Activated naive CD8-positive, alpha-beta T cell treated with anti-CD3 and anti-CD28 coated beads, Interleukin-2, amount 50 U/mL, for 24 hours (primary cell): ENCODE data around the gene BLVRB.
"Not testable (repeated sequence)": the region's sequence is repeated elsewhere in the genome, so short reads cannot be mapped to it uniquely, and the experiment has no call there.

ENCODE experiments used
- ATAC-seq: fragments of 150-1000 bp; cut with Tn5 transposase; one replicate; pipeline ENCODE4 v1.10.0; 2021
- DNase-seq: peaks from one replicate; pipeline ENCODE4 v3.0.0; 2021
- H3K27ac Mint-ChIP-seq: one replicate; pipeline ENCODE4 v1.8.0; 2021; ENCODE audit warnings: mild to moderate bottlenecking, mixed read lengths
- H3K27me3 Mint-ChIP-seq: one replicate; pipeline ENCODE4 v1.8.0; 2021; ENCODE audit warnings: mixed read lengths
- H3K36me3 Mint-ChIP-seq: one replicate; pipeline ENCODE4 v1.8.0; 2021; ENCODE audit warnings: low read depth, mixed read lengths
- H3K4me1 Mint-ChIP-seq: one replicate; pipeline ENCODE4 v1.8.0; 2021; ENCODE audit warnings: mixed read lengths
- H3K4me3 Mint-ChIP-seq: one replicate; pipeline ENCODE4 v1.8.0; 2021; ENCODE audit warnings: mild to moderate bottlenecking, moderate library complexity, mixed read lengths
- H3K9me3 Mint-ChIP-seq: one replicate; pipeline ENCODE4 v1.8.0; 2021; ENCODE audit warnings: mixed read lengths

Gene BLVRB

GRCh38 chr19:40500678-40501530 lies 35.4 kb upstream of the BLVRB start:
- H3K4me3 Mint-ChIP-seq, H3K9me3 Mint-ChIP-seq, DNase-seq, H3K27ac Mint-ChIP-seq, H3K36me3 Mint-ChIP-seq, H3K4me1 Mint-ChIP-seq, ATAC-seq: not testable (repeated sequence)
- H3K27me3 Mint-ChIP-seq: peaks cover 15% of the 10 kb centered on the region

GRCh38 chr19:40499320-40499719 lies 33.8 kb upstream of the BLVRB start:
- peaks cover 11% of the 10 kb centered on the region for H3K27me3 Mint-ChIP-seq
- no peaks in the 10 kb centered on the region for H3K9me3 Mint-ChIP-seq
- ATAC-seq (no peak), DNase-seq (no peak)
- H3K4me3 Mint-ChIP-seq: no peak overlapping the region
- no peak overlapping the region for H3K27ac Mint-ChIP-seq
- H3K36me3 Mint-ChIP-seq: no peaks in the 10 kb centered on the region
- no peaks in the 10 kb centered on the region for H3K4me1 Mint-ChIP-seq

GRCh38 chr19:40497214-40497613 lies 31.7 kb upstream of the BLVRB start:
- Mint-ChIP-seq H3K36me3 (no peaks in the 10 kb centered on the region), H3K9me3 (no peaks in the 10 kb centered on the region), H3K4me1 (no peaks in the 10 kb centered on the region), H3K4me3 (no peak overlapping the region), H3K27me3 (peaks cover 7% of the 10 kb centered on the region), H3K27ac (no peak overlapping the region)
- DNase-seq: no peak
- no peak for ATAC-seq

GRCh38 chr19:40494191-40494838 lies 28.8 kb upstream of the BLVRB start:
- no peaks in the 10 kb centered on the region for H3K4me1 Mint-ChIP-seq

GRCh38 chr19:40493778-40494177 lies 28.2 kb upstream of the BLVRB start:
- H3K27ac Mint-ChIP-seq: no peak overlapping the region
- peaks cover 7% of the 10 kb centered on the region for H3K27me3 Mint-ChIP-seq
- H3K36me3 Mint-ChIP-seq: no peaks in the 10 kb centered on the region
- no peak overlapping the region for H3K4me3 Mint-ChIP-seq
- no peak for ATAC-seq
- H3K9me3 Mint-ChIP-seq: no peaks in the 10 kb centered on the region
- no peak for DNase-seq
- H3K4me1 Mint-ChIP-seq: no peaks in the 10 kb centered on the region

More at GRCh38 chr19:40494191-40494838, 28.8 kb upstream of the BLVRB start:
- DNase-seq (no peak), ATAC-seq (no peak)
- Mint-ChIP-seq H3K9me3 (no peaks in the 10 kb centered on the region), H3K36me3 (no peaks in the 10 kb centered on the region), H3K4me3 (no peak overlapping the region), H3K27ac (no peak overlapping the region), H3K27me3 (peaks cover 7% of the 10 kb centered on the region)

- Mint-ChIP-seq H3K27ac (no peak overlapping the region), H3K27me3 (peaks cover 17% of the 10 kb centered on the region), H3K4me1 (peaks cover 5% of the 10 kb centered on the region), H3K36me3 (no peaks in the 10 kb centered on the region), H3K4me3 (no peak overlapping the region), H3K9me3 (no peaks in the 10 kb centered on the region)
- DNase-seq (no peak), ATAC-seq (no peak)
Observed at GRCh38 chr19:40492274-40492673, 26.7 kb upstream of the BLVRB start.

DNA sequence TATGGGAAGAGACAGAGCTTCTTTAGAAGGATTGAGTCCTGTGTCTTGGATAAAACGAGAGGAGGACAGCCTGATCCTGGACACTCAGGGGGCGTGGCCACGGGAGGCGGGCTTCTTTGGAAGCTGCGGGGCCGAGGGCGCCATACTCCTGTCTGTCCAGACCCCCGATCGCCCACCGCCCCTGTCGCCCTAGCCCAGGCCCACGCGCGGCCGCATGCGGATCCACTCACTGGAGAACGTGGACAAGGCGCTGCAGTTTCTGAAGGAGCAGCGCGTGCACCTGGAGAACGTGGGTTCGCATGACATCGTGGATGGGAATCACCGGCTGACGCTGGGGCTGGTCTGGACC lies 24.3 kb upstream of the BLVRB start:
- H3K27ac Mint-ChIP-seq: no peak overlapping the region
- peaks cover 6% of the 10 kb centered on the region for H3K4me1 Mint-ChIP-seq
- H3K27me3 Mint-ChIP-seq: peaks cover 23% of the 10 kb centered on the region
- no peak overlapping the region for H3K4me3 Mint-ChIP-seq
- DNase-seq (no peak), ATAC-seq (no peak)
- H3K9me3 Mint-ChIP-seq: no peaks in the 10 kb centered on the region
- no peaks in the 10 kb centered on the region for H3K36me3 Mint-ChIP-seq

GRCh38 chr19:40486017-40486416 lies 20.5 kb upstream of the BLVRB start:
- Mint-ChIP-seq H3K9me3 (no peaks in the 10 kb centered on the region), H3K27me3 (peaks cover 25% of the 10 kb centered on the region), H3K4me3 (no peak overlapping the region), H3K27ac (no peak overlapping the region), H3K4me1 (peaks cover 6% of the 10 kb centered on the region), H3K36me3 (no peaks in the 10 kb centered on the region)
- ATAC-seq (no peak), DNase-seq (no peak)

DNA sequence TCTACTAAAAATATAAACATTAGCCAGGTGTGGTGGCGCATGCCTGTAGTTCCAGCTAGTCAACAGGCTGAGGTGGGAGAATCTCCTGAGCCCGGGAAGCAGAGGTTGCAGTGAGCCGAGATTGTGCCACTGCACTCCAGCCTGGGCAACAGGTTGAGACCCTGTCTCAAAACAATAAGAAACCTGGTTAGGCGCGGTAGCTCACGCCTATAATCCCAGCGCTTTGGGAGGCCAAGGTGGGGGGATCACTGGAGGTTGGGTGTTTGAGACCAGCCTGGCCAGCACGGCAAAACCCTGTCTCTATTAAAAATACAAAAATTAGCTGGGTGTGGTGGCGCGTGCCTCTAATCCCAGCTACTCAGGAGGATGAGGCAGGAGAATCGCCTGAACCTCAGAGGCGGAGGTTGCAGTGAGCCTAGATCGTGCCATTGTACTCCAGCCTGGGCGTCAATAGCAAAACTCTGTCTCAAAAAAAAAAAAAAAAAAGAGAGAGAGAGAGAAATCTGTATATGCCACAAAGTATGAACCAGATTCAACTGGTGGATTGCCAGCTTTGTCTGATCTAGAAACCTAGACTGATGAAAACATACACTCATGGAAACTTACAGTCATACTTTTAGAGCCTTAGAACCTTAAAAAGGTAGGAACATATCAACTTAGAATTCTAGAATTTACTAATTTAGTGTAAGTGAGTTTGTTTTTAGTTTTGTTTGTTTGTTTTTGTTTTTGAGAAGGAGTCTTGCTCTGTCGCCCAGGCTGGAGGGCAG lies 10.5 kb upstream of the BLVRB start:
- not testable (repeated sequence) for H3K9me3 Mint-ChIP-seq, H3K4me3 Mint-ChIP-seq, H3K27me3 Mint-ChIP-seq, H3K36me3 Mint-ChIP-seq, ATAC-seq, H3K27ac Mint-ChIP-seq, DNase-seq, H3K4me1 Mint-ChIP-seq

DNA sequence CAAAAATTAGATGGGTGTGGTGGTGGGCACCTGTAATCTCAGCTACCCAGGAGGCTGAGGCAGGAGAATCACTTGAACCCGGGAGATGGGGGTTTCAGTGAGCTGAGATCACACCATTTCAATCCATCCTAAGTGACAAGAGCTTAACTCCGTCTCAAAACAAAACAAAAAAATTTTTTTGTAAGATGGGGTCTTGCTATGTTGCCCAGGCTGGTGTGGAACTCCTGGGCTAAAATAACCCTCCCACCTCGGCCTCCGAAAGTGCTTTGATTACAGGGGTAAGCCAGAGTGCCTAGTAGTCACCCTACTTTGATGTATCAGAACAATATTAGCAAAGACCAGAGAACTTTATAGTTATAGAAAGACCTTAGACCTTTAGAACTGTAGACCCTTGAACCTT lies 9.2 kb upstream of the BLVRB start:
- no peak overlapping the region for H3K4me3 Mint-ChIP-seq
- no peaks in the 10 kb centered on the region for H3K27me3 Mint-ChIP-seq
- H3K4me1 Mint-ChIP-seq: no peaks in the 10 kb centered on the region
- no peaks in the 10 kb centered on the region for H3K36me3 Mint-ChIP-seq
- no peak for ATAC-seq
- H3K27ac Mint-ChIP-seq: no peak overlapping the region
- no peak for DNase-seq
- no peaks in the 10 kb centered on the region for H3K9me3 Mint-ChIP-seq

DNA sequence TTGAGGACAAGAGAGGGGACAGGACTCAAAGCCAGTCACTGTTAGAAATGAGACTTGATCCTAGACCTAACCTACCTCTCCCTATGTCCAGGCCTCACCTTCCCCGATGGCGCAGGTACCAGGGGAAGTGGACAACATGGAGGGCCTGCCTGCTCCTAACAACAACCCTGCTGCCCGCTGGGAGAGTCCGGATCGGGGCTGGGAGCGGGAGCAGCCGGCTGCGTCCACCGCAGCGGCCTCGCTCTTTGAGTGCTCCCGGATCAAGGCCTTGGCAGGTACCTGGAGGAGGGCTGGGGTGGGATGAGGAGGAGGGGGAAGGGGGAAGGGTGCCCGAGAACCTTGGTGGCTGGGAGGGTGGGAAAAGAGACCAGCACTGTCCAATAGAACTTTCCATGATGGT lies 7.0 kb upstream of the BLVRB start:
- Mint-ChIP-seq H3K4me1 (peaks cover 2% of the 10 kb centered on the region), H3K4me3 (no peak overlapping the region), H3K27ac (no peak overlapping the region), H3K36me3 (no peaks in the 10 kb centered on the region), H3K27me3 (peaks cover 7% of the 10 kb centered on the region), H3K9me3 (no peaks in the 10 kb centered on the region)
- ATAC-seq (no peak), DNase-seq (no peak)

- no peak for DNase-seq
- Mint-ChIP-seq H3K4me3 (no peak overlapping the region), H3K36me3 (no peaks in the 10 kb centered on the region), H3K27ac (no peak overlapping the region), H3K9me3 (no peaks in the 10 kb centered on the region), H3K27me3 (peaks cover 13% of the 10 kb centered on the region), H3K4me1 (peaks cover 9% of the 10 kb centered on the region)
- ATAC-seq: no peak
Observed at GRCh38 chr19:40471111-40471510, 5.6 kb upstream of the BLVRB start.

GRCh38 chr19:40469011-40469410 lies 3.5 kb upstream of the BLVRB start:
- Mint-ChIP-seq H3K36me3 (no peaks in the 10 kb centered on the region), H3K4me1 (peaks cover 25% of the 10 kb centered on the region), H3K27ac (no peak overlapping the region), H3K9me3 (no peaks in the 10 kb centered on the region), H3K27me3 (peaks cover 14% of the 10 kb centered on the region), H3K4me3 (no peak overlapping the region)
- no peak for ATAC-seq
- DNase-seq: no peak

GRCh38 chr19:40466985-40467734 lies 1.6 kb upstream of the BLVRB start, which contains the start of gene SPTBN4:
Gene SPTBN4, plus strand, starts transcription at chr19:40467001. Its CDS starts 5,621 bp downstream, at chr19:40472622.
- ATAC-seq: no peak
- Mint-ChIP-seq H3K4me3 (peak within 1 kb of the TSS; percentile 82), H3K36me3 (no peaks in the 10 kb centered on the region), H3K27me3 (peaks cover 14% of the 10 kb centered on the region), H3K9me3 (no peaks in the 10 kb centered on the region), H3K27ac (peak within 1 kb of the TSS; percentile 93), H3K4me1 (peaks cover 28% of the 10 kb centered on the region)
- DNase-seq: peak; percentile 12
